ENCODE data around the gene PSMD13.
"Not testable (repeated sequence)": the region's sequence is repeated elsewhere in the genome, so short reads cannot be mapped to it uniquely, and the experiment has no call there.

The PSMD13 gene

DNA sequence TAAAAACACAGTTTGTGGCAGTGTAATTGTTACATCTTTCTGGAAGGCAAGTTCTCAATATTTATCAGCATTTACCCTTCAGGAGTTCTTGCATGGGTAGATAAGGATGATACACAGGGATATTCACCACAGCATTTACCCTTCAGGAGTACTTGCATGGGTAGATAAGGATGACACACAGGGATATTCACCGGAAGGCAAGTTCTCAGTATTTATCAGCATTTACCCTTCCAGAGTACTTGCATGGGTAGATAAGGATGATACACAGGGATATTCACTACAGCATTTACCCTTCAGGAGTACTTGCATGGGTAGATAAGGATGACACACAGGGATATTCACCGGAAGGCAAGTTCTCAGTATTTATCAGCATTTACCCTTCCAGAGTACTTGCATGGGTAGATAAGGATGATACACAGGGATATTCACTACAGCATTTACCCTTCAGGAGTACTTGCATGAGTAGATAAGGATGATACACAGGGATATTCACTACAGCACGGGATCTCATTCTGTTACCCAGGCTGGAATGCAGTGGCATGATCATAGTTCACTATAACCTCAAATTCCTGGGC is 16.0 kb upstream of the PSMD13 start:
- not testable (repeated sequence) for DNase-seq

DNA sequence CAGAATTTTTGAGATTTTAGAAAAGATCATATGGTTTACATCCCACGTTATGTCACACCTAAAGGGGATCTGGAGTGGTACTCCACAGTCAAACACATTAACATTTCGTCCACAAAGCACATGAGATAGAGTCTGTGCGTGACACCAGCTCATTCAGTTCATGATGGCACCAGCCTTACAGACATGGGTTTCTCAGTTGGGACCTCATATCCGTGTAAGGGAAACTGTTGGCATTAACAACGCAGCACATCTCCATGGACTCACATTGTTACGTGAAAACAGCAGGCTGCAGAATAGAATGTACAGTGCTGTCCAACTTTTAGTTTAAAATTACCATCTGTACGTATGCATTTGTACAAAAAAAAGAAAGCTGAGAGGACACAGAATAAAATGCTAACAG is 15.2 kb upstream of the PSMD13 start:
- DNase-seq: no peak

DNA sequence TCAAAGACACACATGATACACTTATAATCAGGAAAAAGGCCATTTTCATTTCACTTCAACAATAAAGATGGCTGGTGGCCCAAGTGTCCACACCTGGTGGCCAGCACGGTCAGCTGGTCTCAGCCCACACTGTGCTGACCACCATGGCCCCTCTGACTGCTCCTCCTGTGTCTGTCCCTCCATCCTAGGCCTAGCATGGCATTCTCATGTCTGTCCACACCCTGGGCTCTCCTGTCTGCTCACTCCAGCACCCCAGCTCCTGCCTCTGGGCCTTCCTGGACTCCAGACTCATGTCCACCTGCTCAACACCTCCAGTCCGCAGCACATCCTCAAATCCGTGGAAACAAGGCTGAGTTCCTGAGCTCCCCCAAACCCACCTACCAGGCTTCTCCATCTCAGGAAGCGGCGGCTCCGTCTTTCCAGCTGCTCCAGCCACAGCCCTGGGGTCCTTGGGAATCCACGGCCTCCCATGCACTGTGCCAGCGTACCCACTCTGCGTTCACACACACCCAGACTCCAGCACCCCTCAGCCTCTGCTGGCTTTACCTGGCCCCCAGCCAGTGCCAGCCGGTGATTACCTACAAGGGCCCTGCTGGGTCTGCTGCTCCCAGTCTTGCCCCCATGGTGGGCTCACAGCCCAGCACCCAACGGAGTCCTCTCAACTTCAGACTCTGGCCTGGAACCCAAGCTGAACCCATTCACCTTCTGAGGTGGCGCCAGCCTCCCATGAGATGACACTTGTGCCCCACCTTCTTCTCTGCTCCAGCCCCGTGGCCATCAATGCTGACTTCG is 14.6 kb upstream of the PSMD13 start:
- no peak for DNase-seq

DNA sequence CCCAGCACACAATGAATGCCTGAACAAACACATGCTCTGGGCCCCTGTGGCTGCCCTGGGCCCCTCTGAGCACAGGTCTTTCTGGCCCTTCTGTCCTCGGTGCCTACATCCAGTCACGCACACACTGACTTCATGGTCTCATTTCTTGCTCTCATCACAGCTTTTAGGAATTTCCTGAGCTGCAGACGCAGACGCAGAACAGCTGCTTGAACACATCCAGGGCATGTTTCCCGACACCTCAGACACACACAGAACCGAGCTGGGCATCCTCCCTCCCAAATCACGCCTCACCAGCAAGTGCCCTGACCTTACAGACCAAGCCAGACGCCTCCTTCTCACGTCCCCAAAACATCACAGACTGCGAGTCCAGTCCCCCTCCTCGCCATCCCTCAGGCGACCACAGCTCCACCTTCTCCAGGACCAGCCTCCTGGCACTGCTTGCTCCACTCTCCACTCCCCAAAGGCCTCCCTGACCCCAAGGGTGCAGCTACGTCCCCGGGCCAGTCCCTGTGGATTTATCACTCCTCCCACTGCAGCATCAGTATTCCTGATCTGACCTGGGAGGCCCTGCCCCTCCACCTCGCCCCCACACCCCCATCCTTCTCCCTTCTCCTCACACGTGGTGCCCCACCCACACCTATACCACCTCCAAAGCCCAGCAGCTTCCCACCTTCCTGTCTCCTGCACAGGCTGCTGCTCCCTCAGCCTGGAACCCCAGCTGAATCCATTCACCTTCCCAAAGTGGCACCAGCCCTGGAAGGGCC is 13.6 kb upstream of the PSMD13 start:
- no peak for DNase-seq

DNA sequence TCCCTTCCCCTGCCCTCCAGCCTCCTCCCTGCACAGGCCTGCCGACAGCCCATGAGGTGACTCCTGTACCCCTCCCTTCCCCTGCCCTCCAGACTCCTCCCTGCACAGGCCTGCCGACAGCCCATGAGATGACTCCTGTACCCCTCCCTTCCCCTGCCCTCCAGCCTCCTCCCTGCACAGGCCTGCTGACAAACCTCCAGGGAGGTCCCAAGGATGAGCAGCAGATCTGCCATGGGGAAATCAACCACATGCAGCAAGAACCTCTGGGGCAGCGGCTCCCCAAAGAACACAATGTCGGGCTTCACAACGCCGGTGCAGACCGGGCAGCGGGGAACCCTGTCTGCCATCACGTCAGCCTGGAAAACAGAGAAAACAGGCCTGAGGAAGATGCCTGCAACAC is 12.9 kb upstream of the PSMD13 start:
- no peak for DNase-seq

DNA sequence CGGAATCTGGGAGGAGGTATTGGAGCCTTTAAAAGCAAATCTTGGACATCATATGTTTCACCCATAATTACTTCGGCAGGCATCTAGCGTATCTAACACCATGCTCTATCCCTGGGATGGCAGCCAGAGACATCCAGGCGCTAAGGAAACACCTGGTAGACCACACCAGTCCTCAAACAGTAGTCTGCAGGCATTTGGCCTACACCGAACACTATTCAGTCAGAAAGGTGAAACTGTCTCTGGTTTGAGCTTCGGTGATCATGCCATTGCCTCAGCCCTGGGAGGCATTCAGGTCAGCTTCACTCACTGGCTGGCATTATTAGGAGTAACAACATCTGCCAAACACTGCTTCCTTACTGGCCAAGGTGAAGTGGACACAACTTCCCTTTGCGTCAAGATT is 12.4 kb upstream of the PSMD13 start:
- no peak for DNase-seq

DNA sequence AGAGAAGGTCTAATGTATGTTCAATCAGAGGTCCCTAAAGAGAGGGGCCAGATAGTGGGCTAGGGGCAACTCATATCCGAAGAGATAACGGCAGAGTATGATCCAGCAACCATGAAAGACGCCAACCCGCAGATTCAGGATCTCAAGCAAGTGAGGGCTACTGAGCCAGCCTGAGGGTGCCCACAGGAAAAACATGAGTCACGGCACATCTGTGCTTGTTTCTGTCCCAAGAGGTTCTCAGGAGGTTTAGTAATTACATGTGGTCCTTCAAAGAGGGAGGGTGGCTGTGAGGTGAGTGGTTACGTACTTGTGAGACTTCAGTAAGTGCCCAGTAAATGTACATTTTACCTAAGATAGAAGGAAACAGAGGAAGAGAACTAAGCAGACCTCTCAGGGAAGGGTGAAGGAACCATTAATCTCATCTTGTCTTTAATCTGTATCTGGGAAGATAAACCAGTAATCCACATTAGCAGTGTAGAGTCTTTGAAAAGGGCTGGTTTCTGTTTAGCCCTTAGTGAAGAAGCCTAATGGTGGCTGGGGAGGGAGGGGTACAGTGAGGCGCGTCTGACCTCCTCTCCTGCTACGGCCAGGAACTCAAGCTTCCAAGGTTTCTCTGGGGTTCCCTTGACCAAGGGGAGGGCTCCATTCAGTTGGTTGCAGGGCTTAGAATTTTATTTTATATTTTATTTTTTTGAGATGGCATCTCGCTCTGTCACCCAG is 10.9 kb upstream of the PSMD13 start:
- DNase-seq: no peak

DNA sequence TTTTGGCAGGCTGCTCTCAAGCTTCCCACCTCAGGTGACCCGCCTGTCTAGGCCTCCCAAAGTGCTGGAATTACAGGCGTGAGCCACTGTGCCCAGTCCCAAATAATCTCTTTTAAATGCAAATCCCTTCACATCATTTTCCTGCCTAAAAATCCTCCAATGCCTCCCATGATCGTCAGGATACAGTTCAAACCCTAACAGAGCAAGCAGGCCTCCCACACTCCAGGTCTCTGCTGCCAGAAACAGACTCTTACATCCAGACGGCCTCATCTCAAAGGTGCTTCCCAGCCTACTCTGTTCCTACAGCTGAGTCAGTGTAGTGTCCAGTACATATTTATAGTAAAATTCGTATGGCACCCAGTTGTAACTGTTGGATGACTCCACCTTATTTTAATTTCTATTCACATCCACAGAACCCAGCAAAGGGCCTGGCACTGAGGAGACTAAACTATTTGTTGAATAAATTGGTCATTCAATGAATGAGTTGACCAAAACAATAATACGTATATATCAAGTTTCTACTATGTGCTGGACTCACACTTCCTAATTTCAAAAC is 8.9 kb upstream of the PSMD13 start:
- no peak for DNase-seq

DNA sequence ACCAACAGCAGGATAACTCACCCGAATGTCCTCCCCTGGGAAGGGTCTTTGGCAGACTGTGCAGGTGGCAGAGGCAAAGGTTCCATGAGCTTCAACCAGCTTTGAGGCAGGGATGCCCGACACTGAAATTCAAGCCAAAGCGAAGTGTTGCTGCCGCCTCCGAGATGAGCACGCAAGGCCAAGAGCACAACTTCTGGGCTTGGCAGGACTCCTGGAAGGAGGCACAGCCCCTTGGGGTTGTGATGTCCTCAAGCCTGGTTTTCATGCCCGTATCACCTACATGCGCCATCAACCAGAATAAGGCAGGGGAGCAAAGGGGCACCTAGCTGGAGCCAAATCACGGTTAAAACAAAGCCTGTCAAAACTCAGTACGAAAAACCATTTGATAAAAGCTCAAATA is 6.3 kb upstream of the PSMD13 start:
- DNase-seq: no peak

DNA sequence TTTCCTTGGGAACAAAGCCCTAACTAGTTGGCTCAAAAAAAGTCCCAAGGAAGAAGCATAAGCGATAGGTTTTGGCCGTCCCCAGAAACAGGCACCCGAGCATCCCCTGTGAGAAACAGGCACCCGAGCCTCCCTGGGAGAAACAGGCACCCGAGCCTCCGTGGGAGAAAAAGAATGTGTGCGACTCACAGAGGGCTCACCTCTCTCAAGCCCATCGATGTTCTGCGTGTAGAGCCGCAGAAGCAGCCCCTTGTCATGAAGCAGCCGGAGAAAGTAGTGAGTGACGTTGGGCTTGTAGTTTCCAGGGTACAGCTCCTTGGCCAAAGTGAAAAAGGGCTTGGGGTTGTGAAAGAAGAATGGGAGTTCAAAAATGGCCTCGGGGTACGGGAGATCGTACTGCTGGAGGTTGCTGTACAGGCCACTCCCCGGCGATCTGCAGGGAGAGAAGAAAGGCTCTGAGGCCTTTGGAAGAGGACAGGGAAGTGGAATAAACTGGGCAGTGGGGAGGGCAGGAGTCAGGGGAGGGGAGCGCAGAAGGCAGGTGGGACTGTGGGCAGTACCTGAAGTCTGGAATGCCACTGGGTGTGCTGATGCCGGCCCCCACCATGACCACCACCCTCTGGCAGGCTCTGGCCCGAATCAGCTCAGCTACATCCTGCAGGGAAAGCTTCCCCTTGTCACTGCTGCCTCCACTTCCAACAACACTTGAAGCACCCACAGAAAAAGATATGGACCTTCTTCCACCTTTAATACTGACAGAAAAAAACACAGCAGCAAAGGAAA is 3.8 kb upstream of the PSMD13 start:
- no peak for DNase-seq

DNA sequence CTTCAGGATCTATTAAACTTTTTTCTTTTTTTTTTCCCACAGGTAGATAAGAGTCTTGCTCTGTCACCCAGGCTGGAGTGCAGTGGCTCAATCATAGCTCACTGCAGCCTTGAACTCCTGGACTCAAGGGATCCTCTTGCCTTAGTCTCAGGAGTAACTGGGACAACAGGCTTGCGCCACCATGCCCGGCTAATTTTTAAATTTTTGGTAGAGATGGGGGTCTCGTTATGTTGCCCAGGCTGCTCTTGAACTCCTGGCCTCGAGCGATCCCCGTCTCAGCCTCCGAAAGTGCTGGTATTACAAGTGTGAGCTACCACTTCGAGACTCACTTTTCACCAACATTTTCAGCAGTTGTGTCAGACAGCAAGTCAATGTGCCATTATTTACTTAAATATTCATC is 1.6 kb upstream of the PSMD13 start:
- no peak for DNase-seq

DNA sequence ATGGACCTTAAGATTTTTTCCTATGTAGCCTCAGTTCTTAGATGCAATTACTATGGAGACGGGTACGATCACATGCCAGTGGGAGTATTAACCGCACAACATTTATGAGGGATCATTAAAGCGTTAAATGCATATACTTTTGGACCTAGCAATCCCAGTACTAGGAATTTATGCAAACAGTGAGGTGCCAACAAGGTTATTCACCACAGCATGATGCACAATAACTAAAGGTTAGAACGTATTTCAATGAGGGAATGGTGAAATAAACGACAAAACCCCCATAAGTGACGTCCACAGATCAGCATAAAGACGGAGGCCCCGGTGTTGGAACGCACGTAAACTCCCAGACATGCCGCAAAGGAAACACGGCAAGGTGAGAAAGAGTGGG is 1.2 kb upstream of the PSMD13 start:
- no peak for DNase-seq

DNA sequence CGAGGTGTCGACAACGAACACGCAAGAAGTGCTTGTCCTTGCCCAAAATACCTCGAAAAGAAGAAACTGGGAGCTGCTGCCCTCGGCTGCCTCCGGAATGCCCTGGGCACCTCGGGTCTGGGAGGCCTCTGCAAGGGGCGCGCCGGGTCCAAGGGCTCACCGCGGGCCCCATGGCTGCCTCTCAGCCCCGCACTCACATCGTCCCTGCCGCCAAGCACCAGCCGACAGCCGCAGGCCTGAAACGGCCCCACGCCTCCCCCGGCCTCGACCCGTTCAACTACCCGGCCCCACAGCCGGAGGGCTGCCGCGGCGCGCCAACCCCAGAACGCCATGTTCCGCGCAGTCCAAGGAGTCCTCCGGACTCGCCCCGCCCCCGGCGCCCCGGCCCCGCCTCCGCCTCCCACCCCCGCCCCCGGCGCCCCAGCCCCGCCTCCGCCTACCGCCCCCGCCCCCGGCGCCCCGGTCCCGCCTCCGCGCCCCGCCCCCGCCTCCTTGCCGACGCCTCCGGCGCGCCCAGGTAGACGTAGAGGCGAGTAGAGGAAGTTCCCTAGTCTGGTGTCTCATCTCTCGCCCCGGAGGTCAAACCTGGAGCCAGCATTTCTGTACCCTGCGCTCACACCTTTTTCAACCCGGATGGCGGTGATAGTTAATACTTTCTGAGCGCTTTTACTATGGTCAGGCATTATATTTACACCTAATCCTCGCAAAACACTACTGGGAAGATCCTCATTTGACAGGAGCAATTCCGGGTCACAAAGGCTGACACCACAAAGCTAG is 591 bp upstream of the PSMD13 start, which contains the start of gene SIRT3:
TSS of gene SIRT3 (minus strand) at position 346 of the 777 bp plus-strand sequence. CDS start at position 332, 14 bp downstream.
- peak; percentile 76 for DNase-seq

DNA sequence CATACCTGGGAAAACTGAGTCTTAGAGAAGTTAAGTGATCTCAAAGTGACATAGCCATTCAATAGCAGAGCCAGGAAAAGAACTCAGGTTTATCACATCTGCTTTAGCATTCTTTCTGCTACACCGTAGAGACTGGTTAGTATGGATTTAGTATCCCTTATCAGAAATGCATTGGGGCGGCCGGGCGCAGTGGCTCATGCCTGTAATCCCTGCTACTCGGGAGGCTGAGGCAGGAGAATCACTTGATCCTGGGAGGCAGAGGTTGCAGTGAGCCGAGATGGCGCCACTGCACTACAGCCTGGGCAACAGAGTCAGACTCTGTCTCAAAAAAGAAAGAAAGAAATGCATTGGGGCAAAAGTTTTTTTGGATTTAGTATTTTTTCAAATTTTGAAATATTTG is 1.6 kb downstream of the PSMD13 start:
- DNase-seq: not testable (repeated sequence)

DNA sequence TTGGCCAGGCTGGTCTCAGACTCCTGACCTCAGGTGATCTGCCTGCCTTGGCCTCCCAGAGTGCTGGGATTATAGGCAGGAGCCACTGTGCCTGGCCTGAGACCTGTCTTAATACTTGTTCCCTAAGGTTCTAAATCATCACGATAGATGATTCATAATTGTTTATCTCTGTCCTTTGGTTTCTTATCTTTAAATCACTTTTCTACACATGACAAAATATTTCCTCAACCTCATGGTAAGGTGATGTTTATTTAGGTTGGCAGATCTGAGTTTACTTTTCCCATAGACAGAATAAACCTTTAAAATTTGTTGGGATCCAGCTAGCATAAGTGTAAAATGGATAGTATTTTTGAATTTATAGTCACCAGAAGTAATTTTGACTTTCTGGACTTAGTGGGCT is 3.5 kb downstream of the PSMD13 start:
- DNase-seq: no peak

DNA sequence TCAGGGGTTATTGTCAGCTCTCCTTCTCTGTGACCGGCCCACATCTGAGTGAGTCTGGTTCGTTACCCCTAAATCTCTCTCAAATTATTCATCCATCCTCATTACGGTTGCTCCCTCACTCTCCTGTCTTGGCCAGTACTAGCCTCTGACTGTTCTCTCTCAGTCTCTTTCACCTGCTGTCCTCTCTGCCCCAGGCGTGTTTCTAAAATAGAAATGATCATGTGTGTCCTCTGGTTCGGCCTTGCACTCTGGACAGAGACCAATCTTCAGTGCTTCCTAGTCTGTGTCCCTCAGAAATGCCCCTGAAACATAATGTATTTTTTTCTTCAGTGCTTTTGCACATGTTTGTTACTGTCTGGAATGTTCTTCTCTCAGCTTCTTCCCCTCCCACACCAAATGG is 4.9 kb downstream of the PSMD13 start:
- DNase-seq: no peak

DNA sequence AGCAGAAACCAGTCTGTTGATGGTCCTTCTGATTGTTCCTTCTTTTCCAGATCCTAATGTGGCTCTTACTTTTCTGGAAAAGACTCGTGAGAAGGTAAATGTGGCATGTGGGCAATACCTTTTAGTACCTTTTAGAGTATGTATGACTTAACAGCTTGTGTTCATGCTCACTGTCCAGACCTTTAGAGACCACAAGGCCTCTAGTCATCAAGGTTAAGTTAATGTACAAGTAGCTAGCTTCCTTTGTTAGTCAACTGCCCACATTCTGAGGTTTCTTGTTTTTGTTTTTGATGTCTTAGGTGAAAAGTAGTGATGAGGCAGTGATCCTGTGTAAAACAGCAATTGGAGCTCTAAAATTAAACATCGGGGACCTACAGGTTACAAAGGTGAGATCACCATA is 7.6 kb downstream of the PSMD13 start:
- no peak for DNase-seq

DNA sequence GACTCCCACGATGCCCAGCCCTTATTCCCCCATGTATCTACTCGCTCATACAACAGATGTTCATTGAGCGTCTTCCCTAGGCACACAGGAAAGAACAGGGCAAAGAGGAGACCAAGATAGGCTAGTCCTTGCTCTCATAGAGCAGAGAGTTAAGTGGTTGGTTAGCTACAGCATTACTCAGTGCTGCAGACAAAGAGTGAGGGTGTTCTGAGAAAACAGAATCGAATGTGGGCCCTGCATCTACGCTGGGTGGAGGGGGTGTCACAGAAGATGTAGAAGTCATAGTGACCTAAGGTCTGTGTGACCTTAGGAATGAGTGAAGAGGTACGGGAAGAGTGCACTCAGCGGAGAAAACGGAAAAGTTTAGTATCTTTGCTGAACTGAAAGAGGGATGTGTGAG is 12.3 kb downstream of the PSMD13 start:
- DNase-seq: no peak

DNA sequence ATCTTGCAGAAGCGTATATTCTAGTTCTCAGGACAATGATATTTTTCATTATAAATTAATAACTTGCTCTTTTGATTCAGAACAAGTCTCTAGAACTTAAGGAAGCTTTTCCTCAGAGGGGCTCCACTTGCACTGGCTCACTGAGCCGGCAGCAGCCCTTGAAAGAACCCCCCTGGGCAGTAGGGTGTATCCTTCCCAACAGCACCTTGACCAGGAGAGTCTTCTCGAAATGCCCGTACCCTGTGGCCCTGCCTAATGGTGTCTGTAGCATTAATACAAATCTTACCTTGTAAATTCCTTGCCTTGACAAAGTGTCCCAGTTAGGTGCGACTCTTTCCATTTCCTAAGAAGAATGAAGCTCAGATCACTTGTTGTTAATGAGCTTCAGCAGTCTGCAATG is 13.5 kb downstream of the PSMD13 start:
- DNase-seq: no peak

DNA sequence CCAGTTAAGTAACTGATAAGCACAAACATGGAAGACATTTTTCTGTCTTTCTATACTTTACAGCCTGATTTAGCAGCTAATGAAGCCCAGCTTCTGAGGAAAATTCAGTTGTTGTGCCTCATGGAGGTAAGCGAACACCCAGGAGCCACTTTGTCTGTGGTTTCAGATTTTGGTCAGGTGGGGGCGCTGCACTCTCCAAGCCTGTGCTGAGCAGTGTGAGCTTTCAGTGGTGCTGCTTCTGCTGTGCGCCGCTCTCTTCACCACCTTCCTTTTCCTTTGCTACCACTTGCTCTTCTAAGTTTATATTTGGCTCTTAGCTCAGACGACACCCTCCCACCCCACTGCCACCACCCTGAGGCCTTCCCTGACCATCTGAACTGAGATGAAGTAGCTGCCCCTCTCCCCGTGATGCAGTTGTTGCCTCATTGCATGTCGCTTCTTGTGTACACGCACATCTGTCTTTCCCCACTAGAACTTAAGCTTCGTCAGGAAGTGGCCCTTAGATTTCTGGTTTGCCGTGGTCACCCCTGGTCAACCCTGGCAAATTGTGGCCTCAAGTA is 14.0 kb downstream of the PSMD13 start:
- peak; percentile 70 for DNase-seq

DNA sequence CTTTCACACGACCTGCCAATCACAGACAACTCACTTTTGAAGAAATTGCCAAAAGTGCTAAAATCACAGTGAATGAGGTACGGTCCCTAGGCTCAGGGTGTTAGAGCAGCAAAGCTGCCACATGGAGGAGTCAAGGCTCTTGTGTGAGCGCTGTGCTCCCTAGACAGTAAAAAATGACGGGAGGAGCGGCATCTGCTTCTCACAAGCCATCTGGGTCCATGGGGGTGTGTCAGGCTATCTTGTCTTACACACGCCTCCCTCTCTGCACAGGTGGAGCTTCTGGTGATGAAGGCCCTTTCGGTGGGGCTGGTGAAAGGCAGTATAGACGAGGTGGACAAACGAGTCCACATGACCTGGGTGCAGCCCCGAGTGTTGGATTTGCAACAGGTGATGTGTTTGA is 14.8 kb downstream of the PSMD13 start:
- DNase-seq: no peak

Data from suppressor macrophage treated with lipopolysaccharide for 4 hours (primary cell).